GM23248 (cell line): ENCODE data around the gene SDHB.

Experiments used
- EZH2 ChIP-seq: fragments of 200-600 bp; sonication (generic); IDR thresholded peaks from 2 replicates; pipeline ENCODE4 v1.6.1; 2018; ENCODE audit warnings: antibody characterized with exemption, mild to moderate bottlenecking; ENCODE audit not compliant: insufficient read depth, poor library complexity, severe bottlenecking
- EZH2phosphoT487 ChIP-seq: fragments of 200-600 bp; sonication (generic); IDR thresholded peaks from 2 replicates; pipeline ENCODE4 v1.6.1; 2018; ENCODE audit warnings: antibody characterized with exemption, moderate library complexity, mild to moderate bottlenecking, low read depth; ENCODE audit not compliant: insufficient read depth

DNA sequence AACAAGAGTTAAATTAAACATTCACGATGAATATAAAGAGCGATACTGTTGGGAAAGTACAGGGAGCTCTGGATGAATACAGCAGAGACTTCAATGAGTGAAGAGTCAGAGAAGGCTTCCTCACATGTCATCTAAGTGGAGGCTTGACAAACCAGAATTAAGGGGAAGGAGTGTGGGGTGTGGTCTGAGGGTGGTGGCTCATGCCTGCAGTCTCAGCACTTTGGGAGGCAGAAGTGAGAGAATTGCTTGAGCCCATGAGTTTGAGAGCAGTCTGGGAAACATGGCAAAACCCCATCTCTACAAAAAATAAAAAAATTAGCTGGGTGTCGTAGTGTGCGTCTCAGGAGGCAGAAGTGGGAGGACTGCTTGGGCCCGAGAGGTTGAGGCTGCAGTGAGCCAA is 8.7 kb downstream of the SDHB start:
- TF ChIP-seq EZH2 (no peak), EZH2phosphoT487 (no peak)
